ENCODE data around the gene ABLIM3. TPM values are rescaled to one million over a fixed set of nuclear protein-coding genes. Genes with fewer than 3 reads are reported as not detected.

ABLIM3 gene
- polyA plus RNA-seq, 1 of the 3 experiments (the other 2 are of a cell fraction), result 5.9 TPM

- CTCF ChIA-PET, result interaction anchor here (0.9 kb wide), 1 partner anchor 18 kb away, joined by 3 read pairs; no protein-coding TSS in a partner anchor
- Histone ChIP-seq H3K79me2 (ENCODE audit: insufficient read depth) (no peaks in the 10 kb centered on the region), H2AFZ (ENCODE audit: low read depth) (no peak overlapping the region), H3K27ac (ENCODE audit: low read depth in 2 of 2, low read length in 1 of 2) (no peak overlapping the region), H3K9ac (no peak overlapping the region), H3K36me3 (replicated peaks in 1 of 2; ENCODE audit: control insufficient read depth in 1 of 2, insufficient read depth in 2 of 2, low read length in 1 of 2) (no peaks in the 10 kb centered on the region), H3K4me3 (ENCODE audit: low read depth in 2 of 2, low read length in 1 of 2) (no peak overlapping the region), H3K27me3 (ENCODE audit: insufficient read depth) (no peaks in the 10 kb centered on the region), H3F3A (replicated peaks; ENCODE audit: insufficient read depth) (no peaks in the 10 kb centered on the region), H3K9me3 (no peaks in the 10 kb centered on the region), H3K4me1 (ENCODE audit: control insufficient read depth in 1 of 2, insufficient read depth in 2 of 2, low read depth in 1 of 2, low read length in 1 of 2) (peaks cover 0 to 4% of the 10 kb centered on the region in 2 experiments; a peak in 1 of 4 replicates), H3K4me2 (no peak overlapping the region), H4K20me1 (ENCODE audit: insufficient read depth) (no peaks in the 10 kb centered on the region), H3K9me2 (no peaks in the 10 kb centered on the region)
- no peak for DNase-seq
- WGBS (ENCODE audit: low lambda C conversion rate), result 92% methylated on average over 1 of the region's 1 CpG
- TF ChIP-seq POLR2AphosphoS5 (IDR thresholded peaks at IDR 0.05; ENCODE audit: low read depth, low read length) (no peak), RAD21 (IDR thresholded peaks at IDR 0.05; ENCODE audit: low read length) (no peak), JUND (IDR thresholded peaks at IDR 0.05) (no peak), YY1 (IDR thresholded peaks at IDR 0.05; ENCODE audit: low read depth) (no peak), FOXJ3 (CRISPR knock-in tag; IDR thresholded peaks at IDR 0.05) (no peak), CHD2 (IDR thresholded peaks at IDR 0.05; ENCODE audit: low read length, partially characterized antibody) (no peak), MXI1 (IDR thresholded peaks at IDR 0.05; ENCODE audit: low read depth, low read length) (no peak), FOSL2 (IDR thresholded peaks at IDR 0.05; ENCODE audit: borderline replicate concordance, low read depth) (no peak), TCF12 (IDR thresholded peaks at IDR 0.05) (no peak), ZBTB33 (IDR thresholded peaks at IDR 0.05; ENCODE audit: borderline replicate concordance, low read depth) (no peak), GATA2 (CRISPR knock-in tag; IDR thresholded peaks at IDR 0.05) (no peak), CTCF (IDR thresholded peaks at IDR 0.05) (no peak), NRF1 (IDR thresholded peaks at IDR 0.05; ENCODE audit: low read depth, low read length) (no peak), RFX5 (IDR thresholded peaks at IDR 0.05; ENCODE audit: low read length) (no peak), FOXM1 (IDR thresholded peaks at IDR 0.05; ENCODE audit: low read depth) (no peak)
- POLR2A ChIA-PET, result no interaction called here
Measured at GRCh38 chr5:149274939-149275338, 133.6 kb downstream of the ABLIM3 start.

- no peak overlapping the region for H3K4me3 ChIP-seq (ENCODE audit: low read depth in 2 of 2, low read length in 1 of 2)
- no peaks in the 10 kb centered on the region for H3K9me3 ChIP-seq
- CTCF ChIA-PET, result interaction anchor here (2.0 to 2.8 kb wide), 2 partner anchors 9 kb away, joined by 4 to 12 read pairs; no protein-coding TSS in a partner anchor
- H2AFZ ChIP-seq (ENCODE audit: low read depth), result no peak overlapping the region
- no peak overlapping the region for H3K9ac ChIP-seq
- no peaks in the 10 kb centered on the region for H3K27me3 ChIP-seq (ENCODE audit: insufficient read depth)
- H3K4me2 ChIP-seq, result no peak overlapping the region
- H3K4me1 ChIP-seq (ENCODE audit: control insufficient read depth in 1 of 2, insufficient read depth in 2 of 2, low read depth in 1 of 2, low read length in 1 of 2), result no peaks in the 10 kb centered on the region; a peak in 1 of 4 replicates
- H4K20me1 ChIP-seq (ENCODE audit: insufficient read depth), result no peaks in the 10 kb centered on the region
- no peaks in the 10 kb centered on the region for H3F3A ChIP-seq (replicated peaks; ENCODE audit: insufficient read depth)
- H3K79me2 ChIP-seq (ENCODE audit: insufficient read depth), result no peaks in the 10 kb centered on the region
- no peaks in the 10 kb centered on the region for H3K9me2 ChIP-seq
- WGBS (ENCODE audit: low lambda C conversion rate), result 65% methylated on average over 4 of the region's 4 CpGs
- H3K27ac ChIP-seq (ENCODE audit: low read depth in 2 of 2, low read length in 1 of 2), result no peak overlapping the region
- DNase-seq, result no peak
- POLR2A ChIA-PET, result no interaction called here
- no peaks in the 10 kb centered on the region for H3K36me3 ChIP-seq (replicated peaks in 1 of 2; ENCODE audit: control insufficient read depth in 1 of 2, insufficient read depth in 2 of 2, low read length in 1 of 2)
- TF ChIP-seq POLR2AphosphoS5 (IDR thresholded peaks at IDR 0.05; ENCODE audit: low read depth, low read length), result no peak
- TF ChIP-seq EZH2phosphoT487 (IDR thresholded peaks at IDR 0.05; ENCODE audit: borderline replicate concordance, low read depth), result no peak
- TF ChIP-seq GABPA (IDR thresholded peaks at IDR 0.05; ENCODE audit: low read depth), result no peak
- no peak for TF ChIP-seq CHD2 (IDR thresholded peaks at IDR 0.05; ENCODE audit: low read length, partially characterized antibody)
- TF ChIP-seq USF1 (IDR thresholded peaks at IDR 0.05; ENCODE audit: borderline replicate concordance, low read depth), result no peak
- TF ChIP-seq USF2 (IDR thresholded peaks at IDR 0.05; ENCODE audit: borderline replicate concordance, low read depth, low read length), result no peak
- no peak for TF ChIP-seq SMC3 (IDR thresholded peaks at IDR 0.05; ENCODE audit: low read depth, low read length)
- TF ChIP-seq IRF3 (IDR thresholded peaks at IDR 0.05; ENCODE audit: low read depth, low read length), result no peak
- TF ChIP-seq TAF1 (IDR thresholded peaks at IDR 0.05; ENCODE audit: borderline replicate concordance, low read depth, low read length), result no peak
Measured at GRCh38 chr5:149277801-149278200, 136.5 kb downstream of the ABLIM3 start.
